ENCODE results near the gene CCDC148.

The CCDC148 gene

GRCh38 chr2:158495175-158495574, 38.6 kb upstream of the CCDC148 start:
- Histone ChIP-seq H3K27ac (ENCODE audit: low read depth, low read length) (no peak overlapping the region), H3K4me1 (ENCODE audit: control insufficient read depth, insufficient read depth, low read length) (peaks cover 26% of the 10 kb centered on the region)

GRCh38 chr2:158493458-158493857, 36.9 kb upstream of the CCDC148 start:
- no peaks in the 10 kb centered on the region for H3K36me3 ChIP-seq (ENCODE audit: control insufficient read depth, insufficient read depth, low read length)
- H3K27me3 ChIP-seq (ENCODE audit: control insufficient read depth, insufficient read depth, low read length) = no peaks in the 10 kb centered on the region
- peaks cover 43% of the 10 kb centered on the region for H3K4me1 ChIP-seq (ENCODE audit: control insufficient read depth, insufficient read depth, low read length)
- H3K9me3 ChIP-seq (ENCODE audit: control insufficient read depth, insufficient read depth, low read depth, low read length) = no peaks in the 10 kb centered on the region
- H3K27ac ChIP-seq (ENCODE audit: low read depth, low read length) = no peak overlapping the region
- no peak overlapping the region for H3K4me3 ChIP-seq (ENCODE audit: low read depth, low read length)
- H3K9ac ChIP-seq (ENCODE audit: low read length) = no peak overlapping the region

More at GRCh38 chr2:158495175-158495574, 38.6 kb upstream of the CCDC148 start:
- Histone ChIP-seq H3K36me3 (ENCODE audit: control insufficient read depth, insufficient read depth, low read length) (no peaks in the 10 kb centered on the region), H3K4me3 (ENCODE audit: low read depth, low read length) (no peak overlapping the region), H3K27me3 (ENCODE audit: control insufficient read depth, insufficient read depth, low read length) (no peaks in the 10 kb centered on the region), H3K9ac (ENCODE audit: low read length) (no peak overlapping the region), H3K9me3 (ENCODE audit: control insufficient read depth, insufficient read depth, low read depth, low read length) (no peaks in the 10 kb centered on the region)

GRCh38 chr2:158491072-158491471, 34.5 kb upstream of the CCDC148 start:
- H3K36me3 ChIP-seq (ENCODE audit: control insufficient read depth, insufficient read depth, low read length) = no peaks in the 10 kb centered on the region
- no peaks in the 10 kb centered on the region for H3K9me3 ChIP-seq (ENCODE audit: control insufficient read depth, insufficient read depth, low read depth, low read length)
- H3K4me1 ChIP-seq (ENCODE audit: control insufficient read depth, insufficient read depth, low read length) = peaks cover 39% of the 10 kb centered on the region
- no peak overlapping the region for H3K27ac ChIP-seq (ENCODE audit: low read depth, low read length)
- H3K9ac ChIP-seq (ENCODE audit: low read length) = no peak overlapping the region
- no peak overlapping the region for H3K4me3 ChIP-seq (ENCODE audit: low read depth, low read length)
- H3K27me3 ChIP-seq (ENCODE audit: control insufficient read depth, insufficient read depth, low read length) = no peaks in the 10 kb centered on the region

GRCh38 chr2:158489366-158490112, 33.0 kb upstream of the CCDC148 start:
- no peak overlapping the region for H3K9ac ChIP-seq (ENCODE audit: low read length)
- H3K9me3 ChIP-seq (ENCODE audit: control insufficient read depth, insufficient read depth, low read depth, low read length) = no peaks in the 10 kb centered on the region
- peaks cover 46% of the 10 kb centered on the region for H3K4me1 ChIP-seq (ENCODE audit: control insufficient read depth, insufficient read depth, low read length)
- no peak overlapping the region for H3K27ac ChIP-seq (ENCODE audit: low read depth, low read length)
- no peaks in the 10 kb centered on the region for H3K36me3 ChIP-seq (ENCODE audit: control insufficient read depth, insufficient read depth, low read length)
- H3K4me3 ChIP-seq (ENCODE audit: low read depth, low read length) = no peak overlapping the region
- no peaks in the 10 kb centered on the region for H3K27me3 ChIP-seq (ENCODE audit: control insufficient read depth, insufficient read depth, low read length)

GRCh38 chr2:158488442-158489216, 32.1 kb upstream of the CCDC148 start:
- H3K36me3 ChIP-seq (ENCODE audit: control insufficient read depth, insufficient read depth, low read length) = no peaks in the 10 kb centered on the region
- H3K27ac ChIP-seq (ENCODE audit: low read depth, low read length) = no peak overlapping the region
- no peaks in the 10 kb centered on the region for H3K27me3 ChIP-seq (ENCODE audit: control insufficient read depth, insufficient read depth, low read length)
- peaks cover 44% of the 10 kb centered on the region for H3K4me1 ChIP-seq (ENCODE audit: control insufficient read depth, insufficient read depth, low read length)
- H3K9me3 ChIP-seq (ENCODE audit: control insufficient read depth, insufficient read depth, low read depth, low read length) = no peaks in the 10 kb centered on the region
- no peak overlapping the region for H3K9ac ChIP-seq (ENCODE audit: low read length)
- H3K4me3 ChIP-seq (ENCODE audit: low read depth, low read length) = no peak overlapping the region

- H3K27me3 ChIP-seq (ENCODE audit: control insufficient read depth, insufficient read depth, low read length) = no peaks in the 10 kb centered on the region
- H3K36me3 ChIP-seq (ENCODE audit: control insufficient read depth, insufficient read depth, low read length) = no peaks in the 10 kb centered on the region
- H3K4me1 ChIP-seq (ENCODE audit: control insufficient read depth, insufficient read depth, low read length) = peaks cover 40% of the 10 kb centered on the region
- H3K9ac ChIP-seq (ENCODE audit: low read length) = no peak overlapping the region
- H3K9me3 ChIP-seq (ENCODE audit: control insufficient read depth, insufficient read depth, low read depth, low read length) = no peaks in the 10 kb centered on the region
- H3K4me3 ChIP-seq (ENCODE audit: low read depth, low read length) = no peak overlapping the region
- H3K27ac ChIP-seq (ENCODE audit: low read depth, low read length) = no peak overlapping the region
Measured at GRCh38 chr2:158487419-158487818, 30.9 kb upstream of the CCDC148 start.

- Histone ChIP-seq H3K9ac (ENCODE audit: low read length) (no peak overlapping the region), H3K36me3 (ENCODE audit: control insufficient read depth, insufficient read depth, low read length) (no peaks in the 10 kb centered on the region), H3K4me1 (ENCODE audit: control insufficient read depth, insufficient read depth, low read length) (peaks cover 40% of the 10 kb centered on the region), H3K9me3 (ENCODE audit: control insufficient read depth, insufficient read depth, low read depth, low read length) (no peaks in the 10 kb centered on the region), H3K27ac (ENCODE audit: low read depth, low read length) (no peak overlapping the region), H3K27me3 (ENCODE audit: control insufficient read depth, insufficient read depth, low read length) (no peaks in the 10 kb centered on the region), H3K4me3 (ENCODE audit: low read depth, low read length) (no peak overlapping the region)
Measured at GRCh38 chr2:158486970-158487325, 30.4 kb upstream of the CCDC148 start.

GRCh38 chr2:158486150-158486969, 29.8 kb upstream of the CCDC148 start:
- Histone ChIP-seq H3K27me3 (ENCODE audit: control insufficient read depth, insufficient read depth, low read length) (no peaks in the 10 kb centered on the region), H3K4me3 (ENCODE audit: low read depth, low read length) (no peak overlapping the region), H3K27ac (ENCODE audit: low read depth, low read length) (no peak overlapping the region), H3K9me3 (ENCODE audit: control insufficient read depth, insufficient read depth, low read depth, low read length) (no peaks in the 10 kb centered on the region), H3K36me3 (ENCODE audit: control insufficient read depth, insufficient read depth, low read length) (no peaks in the 10 kb centered on the region), H3K4me1 (ENCODE audit: control insufficient read depth, insufficient read depth, low read length) (peaks cover 40% of the 10 kb centered on the region), H3K9ac (ENCODE audit: low read length) (no peak overlapping the region)

- Histone ChIP-seq H3K4me3 (ENCODE audit: low read depth, low read length) (no peak overlapping the region), H3K9ac (ENCODE audit: low read length) (no peak overlapping the region), H3K27ac (ENCODE audit: low read depth, low read length) (no peak overlapping the region), H3K36me3 (ENCODE audit: control insufficient read depth, insufficient read depth, low read length) (no peaks in the 10 kb centered on the region), H3K9me3 (ENCODE audit: control insufficient read depth, insufficient read depth, low read depth, low read length) (no peaks in the 10 kb centered on the region), H3K4me1 (ENCODE audit: control insufficient read depth, insufficient read depth, low read length) (peaks cover 35% of the 10 kb centered on the region), H3K27me3 (ENCODE audit: control insufficient read depth, insufficient read depth, low read length) (no peaks in the 10 kb centered on the region)
Measured at GRCh38 chr2:158484892-158485556, 28.5 kb upstream of the CCDC148 start.

- Histone ChIP-seq H3K4me3 (ENCODE audit: low read depth, low read length) (no peak overlapping the region), H3K36me3 (ENCODE audit: control insufficient read depth, insufficient read depth, low read length) (no peaks in the 10 kb centered on the region), H3K9ac (ENCODE audit: low read length) (no peak overlapping the region), H3K27ac (ENCODE audit: low read depth, low read length) (no peak overlapping the region), H3K9me3 (ENCODE audit: control insufficient read depth, insufficient read depth, low read depth, low read length) (no peaks in the 10 kb centered on the region), H3K4me1 (ENCODE audit: control insufficient read depth, insufficient read depth, low read length) (peaks cover 16% of the 10 kb centered on the region), H3K27me3 (ENCODE audit: control insufficient read depth, insufficient read depth, low read length) (no peaks in the 10 kb centered on the region)
Measured at GRCh38 chr2:158482594-158482993, 26.0 kb upstream of the CCDC148 start.

Data from HUES6 (cell line).